K562 (cell line): ENCODE measurements around the gene ZBTB20. TPM values are rescaled to one million over a fixed set of nuclear protein-coding genes. Genes with fewer than 3 reads are reported as not detected.

Source experiments
- ATAC-seq: fragments of 200-7000 bp; cut with Tn5 transposase; 3 replicates; pipeline ENCODE4 v1.9.1; 2020; ENCODE audit warnings: moderate library complexity
- BruUV-seq: library from RNA; stranded (reverse); fragments of 400-500 nt; replicated peaks from 2 replicates; lab custom pipeline; 2021; lab: Mats Ljungman, UMichigan
- CTCF ChIA-PET: fragments of 300-600 bp; formaldehyde crosslinking; extraction: SDS; loops from one replicate; lab custom pipeline; 2021; ENCODE audit warnings: low intra/inter-chr PET ratio; lab: Yijun Ruan, JAX
- POLR2A ChIA-PET: fragments of 300-600, 350-650 bp; sonication (Branson Sonifier 250); formaldehyde crosslinking; extraction: SDS; loops from one replicate; lab custom pipeline; 2021; ENCODE audit warnings: antibody characterized with exemption, inconsistent platforms; lab: Yijun Ruan, JAX
- DNase-seq, 4 experiments: peaks; one replicate each; pipeline versions ENCODE4 v3.0.0 to v3.0.0-alpha.2; 2011 to 2018; ENCODE audit warnings: low spot score in 3 of 4, mixed read lengths in 3 of 4; ENCODE audit errors: extremely low read depth in 1 of 4
- FAIRE-seq: peaks from 2 replicates; lab custom pipeline; 2011; peaks lifted over from hg19 to GRCh38; lab: Jason Lieb, UNC
- H2AFZ ChIP-seq: 2 replicates; pipeline ENCODE4 v1.6.0; 2011; ENCODE audit warnings: low read depth, low read length, control low read depth, inconsistent platforms
- H3K27ac ChIP-seq: fragments of 200-600 bp; 3 replicates; pipeline ENCODE4 v1.8.0; 2011; ENCODE audit warnings: low read depth, mild to moderate bottlenecking, control low read depth, inconsistent platforms, low read length, moderate library complexity, mixed read lengths; ENCODE audit errors: extremely low read depth
- H3K27me3 ChIP-seq, 2 experiments: fragments of 300-600 bp in 1 of 2; 2 replicates in 1 of 2; 3 replicates in 1 of 2; pipeline versions ENCODE4 v1.6.0 to v1.8.0; 2011; ENCODE audit warnings: inconsistent platforms in 2 of 2, low read length in 2 of 2, mild to moderate bottlenecking in 1 of 2, mixed read lengths in 1 of 2, moderate library complexity in 1 of 2; ENCODE audit not compliant: control insufficient read depth in 2 of 2, insufficient read depth in 2 of 2
- H3K36me3 ChIP-seq: fragments of 300-600 bp; 3 replicates; pipeline ENCODE4 v1.8.0; 2011; ENCODE audit warnings: mild to moderate bottlenecking, low read length, inconsistent platforms; ENCODE audit not compliant: control insufficient read depth, insufficient read depth
- H3K4me1 ChIP-seq, 2 experiments: fragments of 200-600 bp in 1 of 2; replicated peaks in 1 of 2; 2 replicates in 1 of 2; 3 replicates in 1 of 2; pipeline versions ENCODE4 v1.5.1 to v1.8.0; 2011; ENCODE audit warnings: inconsistent platforms in 2 of 2, low read length in 2 of 2, mild to moderate bottlenecking in 1 of 2, mixed read lengths in 1 of 2, moderate library complexity in 1 of 2; ENCODE audit not compliant: control insufficient read depth in 2 of 2, insufficient read depth in 2 of 2
- H3K4me2 ChIP-seq: 2 replicates; pipeline ENCODE4 v1.6.1; 2011; ENCODE audit warnings: low read length, control low read depth, inconsistent platforms, mixed read lengths; ENCODE audit not compliant: insufficient read depth
- H3K4me3 ChIP-seq: fragments of 200-600 bp; sonication (generic), shearing (Covaris generic); 2 replicates; pipeline ENCODE4 v1.5.1; 2016; ENCODE audit warnings: control low read depth, inconsistent platforms
- H3K79me2 ChIP-seq: fragments of 200-600 bp; 3 replicates; pipeline ENCODE4 v1.8.0; 2011; ENCODE audit warnings: low read length, inconsistent platforms; ENCODE audit not compliant: control insufficient read depth, insufficient read depth
- H3K9ac ChIP-seq, 2 experiments: 2 replicates each; pipeline versions ENCODE4 v1.6.0 to v1.6.1; 2011; ENCODE audit warnings: low read depth in 2 of 2, low read length in 2 of 2, control low read depth in 1 of 2, inconsistent platforms in 1 of 2, mild to moderate bottlenecking in 1 of 2, mixed read lengths in 1 of 2; ENCODE audit not compliant: insufficient read depth in 1 of 2
- H3K9me1 ChIP-seq: one replicate; pipeline ENCODE4 v1.6.0; 2011; ENCODE audit warnings: inconsistent platforms, mild to moderate bottlenecking, low read length, moderate library complexity; ENCODE audit not compliant: control insufficient read depth, insufficient read depth
- H3K9me3 ChIP-seq: replicated peaks from 2 replicates; pipeline ENCODE4 v1.5.1; 2011; ENCODE audit warnings: low read depth, low read length, inconsistent platforms; ENCODE audit not compliant: control insufficient read depth, insufficient read depth
- H4K20me1 ChIP-seq: replicated peaks from 2 replicates; pipeline ENCODE4 v1.6.1; 2011; ENCODE audit warnings: low read length, inconsistent platforms, mixed read lengths; ENCODE audit not compliant: control insufficient read depth, insufficient read depth
- HCFC1 ChIP-seq: IDR thresholded peaks from 2 replicates; pipeline ENCODE4 v1.6.1; 2012; ENCODE audit warnings: low read depth, low read length, improper control_type of control experiment
- LEF1 ChIP-seq: fragments of 450-650 bp; IDR thresholded peaks from 2 replicates; pipeline ENCODE4 v1.6.1; 2016; ENCODE audit warnings: mild to moderate bottlenecking
- MAZ ChIP-seq, 2 experiments: fragments of 450-650 bp in 1 of 2; sonication (generic) in 1 of 2; formaldehyde crosslinking; IDR thresholded peaks in 1 of 2; conservative IDR thresholded peaks in 1 of 2; 2 replicates each; pipeline versions ENCODE4 v1.4.0 to v1.5.0; 2020; ENCODE audit warnings: mild to moderate bottlenecking in 1 of 2, missing genetic modification reagents in 1 of 2
- NUFIP1 ChIP-seq: fragments of 450-650 bp; IDR thresholded peaks from 2 replicates; pipeline ENCODE4 v1.6.1; 2018; ENCODE audit not compliant: partially characterized antibody
- ZNF57 ChIP-seq: fragments of 450-650 bp; formaldehyde crosslinking; IDR thresholded peaks from 2 replicates; pipeline ENCODE4 v1.4.0; 2020; ENCODE audit warnings: mild to moderate bottlenecking, moderate library complexity
- WGBS: fragments of 100-300 bp; shearing (Covaris generic); methylation state at CpG from one replicate; pipeline ENCODE4 v1.1.6; 2016; ENCODE audit warnings: low coverage, mixed read lengths; ENCODE audit not compliant: insufficient coverage; ENCODE audit errors: missing lambda C conversion rate; 5-methylcytosine and 5-hydroxymethylcytosine counted together
- in situ Hi-C: fragments of 300-500 bp; cut with MboI; formaldehyde crosslinking; loops from 4 replicates; pipeline ENCODE4 v1.15.0; 2018; ENCODE audit warnings: inconsistent platforms, mixed read lengths
- intact Hi-C: fragments of 100-400 bp; cut with micrococcal nuclease; formaldehyde crosslinking; loops from 2 replicates; pipeline ENCODE4 v1.14.2; 2022
- polyA plus RNA-seq, 8 experiments: library from polyadenylated mRNA; depleted of rRNA in 4 of 8; stranded (reverse) in 5 of 8; unstranded in 3 of 8; fragments of >200 nt; fragmentation: Nextera tagmentation in 2 of 8; fragmentation: Illumina TruSeq in 1 of 8; extraction: Ambion mirVana in 2 of 8; extraction: Trizol in 1 of 8; gene quantifications; 2 replicates each; pipeline versions ENCODE4 v1.2.1 to v1.2.3, GENCODE V29; 2011 to 2014; ENCODE audit warnings: inconsistent platforms in 1 of 8, missing spikeins in 1 of 8
- total RNA-seq, 7 experiments: library from RNA; depleted of rRNA in 6 of 7; stranded (reverse); fragments of >200 nt in 6 of 7; fragmentation: Illumina TruSeq in 2 of 7; extraction: Trizol in 2 of 7; gene quantifications; 2 replicates each; pipeline versions ENCODE4 v1.2.1 to v1.2.3, GENCODE V29; 2011 to 2021; ENCODE audit warnings: low replicate concordance in 1 of 7
- TF ChIP-seq, protein P1 (sequence below): sonication (generic); formaldehyde crosslinking; IDR thresholded peaks from 2 replicates; pipeline ENCODE4 v1.8.0; 2022; ENCODE audit warnings: mild to moderate bottlenecking, missing genetic modification reagents
- TF ChIP-seq, protein P2 (sequence below): fragments of 250-450 bp; sonication (Bioruptor Pico); IDR thresholded peaks from 2 replicates; pipeline ENCODE4 v1.4.0; 2020; ENCODE audit warnings: mild to moderate bottlenecking, moderate library complexity
- TF ChIP-seq, protein P3 (sequence below), 3 experiments: fragments of 200-800 bp in 1 of 3; sonication (Bioruptor generic) in 1 of 3; sonication (generic) in 1 of 3; formaldehyde crosslinking in 1 of 3; IDR thresholded peaks; 2 replicates each; pipeline versions ENCODE4 v1.6.1 to v1.8.0; 2016 to 2022; ENCODE audit warnings: mild to moderate bottlenecking in 2 of 3, missing compliant biosample characterization in 2 of 3, missing genetic modification characterization in 2 of 3, missing genetic modification reagents in 1 of 3

Gene ZBTB20
- total and polyA plus RNA-seq, 9 of the 15 experiments (the other 6 are each of a cell fraction or from before 2014, with no cell fraction given), result 0.17 to 1.7 (median 0.45) TPM

DNA sequence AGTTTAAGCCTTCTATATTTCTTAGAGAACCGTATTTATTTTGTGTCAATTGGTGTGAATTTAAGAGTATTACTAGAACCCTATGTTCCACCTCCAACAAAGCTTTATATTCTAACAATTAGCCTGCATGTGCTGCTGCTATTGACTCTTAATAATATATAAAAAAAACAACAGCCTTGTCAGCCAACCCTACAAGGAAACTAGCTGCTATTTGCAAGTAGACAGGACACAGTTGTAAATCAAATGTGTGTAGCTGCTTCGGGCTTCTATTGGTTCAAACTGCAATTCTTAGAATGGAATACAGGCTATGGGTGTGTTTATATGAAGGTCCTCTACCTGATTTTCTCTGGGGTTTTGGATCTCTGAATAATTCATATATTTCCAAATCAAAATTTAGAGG is 60.7 kb downstream of the ZBTB20 start (continued):
- TF ChIP-seq, protein P1, sequence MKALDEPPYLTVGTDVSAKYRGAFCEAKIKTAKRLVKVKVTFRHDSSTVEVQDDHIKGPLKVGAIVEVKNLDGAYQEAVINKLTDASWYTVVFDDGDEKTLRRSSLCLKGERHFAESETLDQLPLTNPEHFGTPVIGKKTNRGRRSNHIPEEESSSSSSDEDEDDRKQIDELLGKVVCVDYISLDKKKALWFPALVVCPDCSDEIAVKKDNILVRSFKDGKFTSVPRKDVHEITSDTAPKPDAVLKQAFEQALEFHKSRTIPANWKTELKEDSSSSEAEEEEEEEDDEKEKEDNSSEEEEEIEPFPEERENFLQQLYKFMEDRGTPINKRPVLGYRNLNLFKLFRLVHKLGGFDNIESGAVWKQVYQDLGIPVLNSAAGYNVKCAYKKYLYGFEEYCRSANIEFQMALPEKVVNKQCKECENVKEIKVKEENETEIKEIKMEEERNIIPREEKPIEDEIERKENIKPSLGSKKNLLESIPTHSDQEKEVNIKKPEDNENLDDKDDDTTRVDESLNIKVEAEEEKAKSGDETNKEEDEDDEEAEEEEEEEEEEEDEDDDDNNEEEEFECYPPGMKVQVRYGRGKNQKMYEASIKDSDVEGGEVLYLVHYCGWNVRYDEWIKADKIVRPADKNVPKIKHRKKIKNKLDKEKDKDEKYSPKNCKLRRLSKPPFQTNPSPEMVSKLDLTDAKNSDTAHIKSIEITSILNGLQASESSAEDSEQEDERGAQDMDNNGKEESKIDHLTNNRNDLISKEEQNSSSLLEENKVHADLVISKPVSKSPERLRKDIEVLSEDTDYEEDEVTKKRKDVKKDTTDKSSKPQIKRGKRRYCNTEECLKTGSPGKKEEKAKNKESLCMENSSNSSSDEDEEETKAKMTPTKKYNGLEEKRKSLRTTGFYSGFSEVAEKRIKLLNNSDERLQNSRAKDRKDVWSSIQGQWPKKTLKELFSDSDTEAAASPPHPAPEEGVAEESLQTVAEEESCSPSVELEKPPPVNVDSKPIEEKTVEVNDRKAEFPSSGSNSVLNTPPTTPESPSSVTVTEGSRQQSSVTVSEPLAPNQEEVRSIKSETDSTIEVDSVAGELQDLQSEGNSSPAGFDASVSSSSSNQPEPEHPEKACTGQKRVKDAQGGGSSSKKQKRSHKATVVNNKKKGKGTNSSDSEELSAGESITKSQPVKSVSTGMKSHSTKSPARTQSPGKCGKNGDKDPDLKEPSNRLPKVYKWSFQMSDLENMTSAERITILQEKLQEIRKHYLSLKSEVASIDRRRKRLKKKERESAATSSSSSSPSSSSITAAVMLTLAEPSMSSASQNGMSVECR (CRISPR knock-in tag), result no peak
- no peak for TF ChIP-seq NUFIP1

DNA sequence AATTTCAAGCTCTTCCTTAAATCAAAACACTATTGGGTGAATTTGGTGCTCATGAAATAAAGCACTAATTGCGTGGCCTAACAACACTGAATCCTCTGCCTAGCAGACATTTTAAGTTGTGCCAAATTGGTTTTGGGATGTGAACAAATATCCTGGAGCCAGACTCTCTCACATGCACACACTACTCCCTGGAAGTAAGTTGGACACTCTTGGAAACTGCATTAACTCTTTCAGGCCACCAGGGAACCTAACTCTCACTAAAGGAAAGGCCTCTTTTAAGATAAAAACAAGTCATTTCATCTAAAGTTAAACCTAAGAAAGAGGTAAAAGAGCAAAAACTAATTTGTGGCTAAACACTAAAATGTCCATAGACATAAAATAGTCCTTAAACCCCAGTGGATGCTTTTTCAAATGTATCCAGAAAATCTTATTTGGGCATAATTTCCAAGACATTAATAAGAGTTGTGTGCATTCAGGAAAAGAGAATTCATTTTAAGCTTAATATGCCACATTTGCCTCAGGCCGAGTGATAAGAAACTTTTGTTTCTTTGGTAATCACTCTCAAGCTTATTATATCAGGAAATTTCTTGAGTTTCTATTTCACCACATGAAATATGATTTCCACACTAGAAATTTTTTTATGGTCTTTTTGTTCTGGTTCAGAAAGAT is 61.8 kb downstream of the ZBTB20 start:
- ChIA-PET CTCF (no interaction called here), POLR2A (interaction anchor here (0.6 kb wide), 1 partner anchor 790 kb away, joined by 3 read pairs; no protein-coding TSS in a partner anchor)
- ATAC-seq, result peak; percentile 46; the same call in 1 of the 3 replicates
- BruUV-seq, result no TSS peak
- no peaks in the 10 kb centered on the region for H4K20me1 ChIP-seq
- in situ Hi-C loops, result no loop called here
- 32% methylated on average over 2 of the region's 2 CpGs for WGBS
- H3K27ac ChIP-seq, result no peak overlapping the region
- H3K27me3 ChIP-seq, result no peaks in the 10 kb centered on the region
- no peaks in the 10 kb centered on the region for H3K9me3 ChIP-seq
- H3K4me3 ChIP-seq, result no peak overlapping the region
- no peaks in the 10 kb centered on the region for H3K36me3 ChIP-seq
- H3K79me2 ChIP-seq, result no peaks in the 10 kb centered on the region
- H3K9me1 ChIP-seq, result no peaks in the 10 kb centered on the region
- peak in 1 of 4 experiments; percentile 0 for DNase-seq
- intact Hi-C loops, result loop anchor here (10.0 kb wide), 1 partner anchor 261 kb away; no protein-coding TSS in a partner anchor
- H2AFZ ChIP-seq, result no peak overlapping the region
- no peak for FAIRE-seq
- no peak overlapping the region for H3K4me2 ChIP-seq
- no peak overlapping the region for H3K9ac ChIP-seq
- no peaks in the 10 kb centered on the region for H3K4me1 ChIP-seq
- TF ChIP-seq LEF1 (no peak), MAZ (CRISPR knock-in tag; conservative IDR thresholded peaks at IDR 0.05 in 1 of 2, IDR thresholded peaks at IDR 0.05 in 1 of 2) (no peak), HCFC1 (no peak), ZNF57 (CRISPR knock-in tag) (no peak)
- TF ChIP-seq, protein P2, sequence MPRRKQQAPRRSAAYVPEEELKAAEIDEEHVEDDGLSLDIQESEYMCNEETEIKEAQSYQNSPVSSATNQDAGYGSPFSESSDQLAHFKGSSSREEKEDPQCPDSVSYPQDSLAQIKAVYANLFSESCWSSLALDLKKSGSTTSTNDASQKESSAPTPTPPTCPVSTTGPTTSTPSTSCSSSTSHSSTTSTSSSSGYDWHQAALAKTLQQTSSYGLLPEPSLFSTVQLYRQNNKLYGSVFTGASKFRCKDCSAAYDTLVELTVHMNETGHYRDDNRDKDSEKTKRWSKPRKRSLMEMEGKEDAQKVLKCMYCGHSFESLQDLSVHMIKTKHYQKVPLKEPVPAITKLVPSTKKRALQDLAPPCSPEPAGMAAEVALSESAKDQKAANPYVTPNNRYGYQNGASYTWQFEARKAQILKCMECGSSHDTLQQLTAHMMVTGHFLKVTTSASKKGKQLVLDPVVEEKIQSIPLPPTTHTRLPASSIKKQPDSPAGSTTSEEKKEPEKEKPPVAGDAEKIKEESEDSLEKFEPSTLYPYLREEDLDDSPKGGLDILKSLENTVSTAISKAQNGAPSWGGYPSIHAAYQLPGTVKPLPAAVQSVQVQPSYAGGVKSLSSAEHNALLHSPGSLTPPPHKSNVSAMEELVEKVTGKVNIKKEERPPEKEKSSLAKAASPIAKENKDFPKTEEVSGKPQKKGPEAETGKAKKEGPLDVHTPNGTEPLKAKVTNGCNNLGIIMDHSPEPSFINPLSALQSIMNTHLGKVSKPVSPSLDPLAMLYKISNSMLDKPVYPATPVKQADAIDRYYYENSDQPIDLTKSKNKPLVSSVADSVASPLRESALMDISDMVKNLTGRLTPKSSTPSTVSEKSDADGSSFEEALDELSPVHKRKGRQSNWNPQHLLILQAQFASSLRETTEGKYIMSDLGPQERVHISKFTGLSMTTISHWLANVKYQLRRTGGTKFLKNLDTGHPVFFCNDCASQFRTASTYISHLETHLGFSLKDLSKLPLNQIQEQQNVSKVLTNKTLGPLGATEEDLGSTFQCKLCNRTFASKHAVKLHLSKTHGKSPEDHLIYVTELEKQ (CRISPR knock-in tag), result no peak
- TF ChIP-seq, protein P3, sequence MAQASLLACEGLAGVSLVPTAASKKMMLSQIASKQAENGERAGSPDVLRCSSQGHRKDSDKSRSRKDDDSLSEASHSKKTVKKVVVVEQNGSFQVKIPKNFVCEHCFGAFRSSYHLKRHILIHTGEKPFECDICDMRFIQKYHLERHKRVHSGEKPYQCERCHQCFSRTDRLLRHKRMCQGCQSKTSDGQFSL (CRISPR knock-in tag; IDR thresholded peaks at IDR 0.05), result no peak
- TF ChIP-seq, protein P3 (tag; IDR thresholded peaks at IDR 0.05), result no peak
